Left ventricle myocardium inferior (tissue), 1 donor: ENCODE data around the gene PLA2G6. TPM values are rescaled to one million over a fixed set of nuclear protein-coding genes. Genes with fewer than 3 reads are reported as not detected.

Experiments used
- DNase-seq: peaks from one replicate; pipeline ENCODE4 v3.0.0-alpha.2; 2020
- H3K27ac ChIP-seq: fragments of 200-600 bp; replicated peaks from 2 replicates; pipeline ENCODE4 v1.8.0; 2021
- H3K27me3 ChIP-seq: fragments of 200-600 bp; 2 replicates; pipeline ENCODE4 v1.8.0; 2021; ENCODE audit warnings: low read depth
- H3K36me3 ChIP-seq: fragments of 200-600 bp; 2 replicates; pipeline ENCODE4 v1.8.0; 2021
- H3K4me1 ChIP-seq: fragments of 200-600 bp; 2 replicates; pipeline ENCODE4 v1.8.0; 2021
- H3K4me3 ChIP-seq: fragments of 200-600 bp; 2 replicates; pipeline ENCODE4 v1.8.0; 2021; ENCODE audit warnings: mild to moderate bottlenecking, moderate library complexity
- H3K9me3 ChIP-seq: fragments of 200-600 bp; replicated peaks from 2 replicates; pipeline ENCODE4 v1.8.0; 2021
- intact Hi-C: fragments of 100-400 bp; cut with micrococcal nuclease; formaldehyde crosslinking; loops from one replicate; pipeline ENCODE4 v1.11.0; 2022
- total RNA-seq: library from RNA; stranded (reverse); fragmentation: NEBNext Ultra II Directional; extraction: Animal tissue kit (Norgen Biotek cat#: 25700); gene quantifications from one replicate; pipeline ENCODE4 v1.2.1, GENCODE V29; 2021
- TF ChIP-seq, protein P1 (sequence below): fragments of 200-600 bp; IDR thresholded peaks from 2 replicates; pipeline ENCODE4 v1.8.0; 2021; ENCODE audit warnings: antibody characterized with exemption, mild to moderate bottlenecking, borderline replicate concordance
- donor health status: DM: no; HTN: yes; CAD: no; lungs with severe emphysema.

The PLA2G6 gene
- total RNA-seq, 1 donor from 2014 or later = 14.1 TPM

DNA sequence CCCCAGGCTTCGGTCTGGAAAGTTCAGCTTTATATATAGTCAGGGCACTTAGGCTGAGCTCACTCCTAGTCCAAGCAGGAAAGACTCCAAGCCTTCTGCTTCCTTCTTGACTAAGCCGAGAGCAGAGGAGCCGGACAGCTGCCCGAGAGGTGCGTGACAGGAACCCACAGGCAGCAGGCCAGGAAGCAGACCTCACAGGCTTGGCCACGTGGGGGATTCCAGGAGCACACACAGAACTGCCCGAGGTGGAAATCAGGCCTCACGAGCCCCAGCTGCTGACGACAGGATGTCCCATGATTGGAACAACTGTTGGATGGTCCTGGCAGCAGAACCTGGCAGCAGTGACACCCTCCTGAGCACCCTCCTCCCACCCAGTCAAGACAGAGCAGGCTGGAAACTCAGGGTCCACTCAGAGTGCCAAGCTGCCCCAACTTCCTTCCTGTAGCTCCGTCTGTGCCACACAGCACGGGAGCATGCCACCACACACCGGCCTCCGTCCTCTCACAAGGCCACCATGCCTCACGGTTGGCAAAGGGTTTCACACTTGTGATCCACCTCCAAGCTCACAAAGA is 5.4 kb downstream of the PLA2G6 start:
- no peaks in the 10 kb centered on the region for H3K36me3 ChIP-seq
- TF ChIP-seq, protein P1, sequence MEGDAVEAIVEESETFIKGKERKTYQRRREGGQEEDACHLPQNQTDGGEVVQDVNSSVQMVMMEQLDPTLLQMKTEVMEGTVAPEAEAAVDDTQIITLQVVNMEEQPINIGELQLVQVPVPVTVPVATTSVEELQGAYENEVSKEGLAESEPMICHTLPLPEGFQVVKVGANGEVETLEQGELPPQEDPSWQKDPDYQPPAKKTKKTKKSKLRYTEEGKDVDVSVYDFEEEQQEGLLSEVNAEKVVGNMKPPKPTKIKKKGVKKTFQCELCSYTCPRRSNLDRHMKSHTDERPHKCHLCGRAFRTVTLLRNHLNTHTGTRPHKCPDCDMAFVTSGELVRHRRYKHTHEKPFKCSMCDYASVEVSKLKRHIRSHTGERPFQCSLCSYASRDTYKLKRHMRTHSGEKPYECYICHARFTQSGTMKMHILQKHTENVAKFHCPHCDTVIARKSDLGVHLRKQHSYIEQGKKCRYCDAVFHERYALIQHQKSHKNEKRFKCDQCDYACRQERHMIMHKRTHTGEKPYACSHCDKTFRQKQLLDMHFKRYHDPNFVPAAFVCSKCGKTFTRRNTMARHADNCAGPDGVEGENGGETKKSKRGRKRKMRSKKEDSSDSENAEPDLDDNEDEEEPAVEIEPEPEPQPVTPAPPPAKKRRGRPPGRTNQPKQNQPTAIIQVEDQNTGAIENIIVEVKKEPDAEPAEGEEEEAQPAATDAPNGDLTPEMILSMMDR = no peak
- H3K27me3 ChIP-seq = no peaks in the 10 kb centered on the region
- H3K27ac ChIP-seq = peak overlapping the region; percentile 90
- H3K4me1 ChIP-seq = peaks cover 68% of the 10 kb centered on the region
- peak; percentile 86 for DNase-seq
- H3K4me3 ChIP-seq = no peak overlapping the region
- intact Hi-C loops = no loop called here
- H3K9me3 ChIP-seq = no peaks in the 10 kb centered on the region

DNA sequence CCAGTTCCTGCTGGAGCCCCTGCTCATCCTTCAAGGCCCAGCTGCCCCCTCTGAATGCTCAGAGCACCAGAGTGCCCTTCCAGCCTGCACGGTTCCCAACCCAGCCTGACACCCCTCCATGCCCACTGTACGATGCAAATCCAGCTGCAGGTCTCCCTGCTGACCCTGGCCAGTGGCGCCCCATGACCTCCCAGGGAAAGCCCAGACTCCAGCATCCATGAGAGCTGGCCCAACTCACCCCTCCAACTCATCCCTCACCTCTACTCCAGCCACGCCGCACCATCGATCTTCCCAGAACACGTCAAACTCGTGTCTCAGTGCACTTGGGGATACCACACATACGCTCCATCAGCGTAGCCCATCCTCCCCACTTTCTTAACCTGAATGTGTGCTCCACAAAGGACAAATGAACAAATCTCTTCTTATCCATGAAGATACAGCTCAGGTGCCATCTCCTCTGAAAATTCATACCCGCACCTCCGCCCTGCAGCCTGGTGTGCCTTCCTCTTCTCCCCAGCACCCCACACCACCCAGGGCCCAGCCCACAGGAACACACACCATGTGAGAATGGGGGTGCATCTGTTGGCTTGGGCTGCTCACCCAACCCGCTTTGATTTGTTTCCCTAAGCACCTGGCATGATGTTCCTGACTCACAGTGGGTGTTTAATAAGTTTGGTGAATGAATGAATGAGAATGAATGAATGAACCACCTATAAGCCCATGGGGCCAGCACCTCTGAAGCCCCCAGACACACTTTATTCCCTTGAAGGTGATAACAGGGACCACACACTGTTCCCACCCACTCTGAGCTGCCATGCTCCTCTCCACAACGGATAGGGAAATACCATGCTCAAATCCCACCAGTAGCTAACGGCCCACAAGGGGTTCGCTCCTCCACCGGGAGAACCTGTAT is 6.2 kb downstream of the PLA2G6 start:
- Histone ChIP-seq H3K27ac (peak overlapping the region; percentile 90), H3K4me1 (peaks cover 60% of the 10 kb centered on the region), H3K9me3 (no peaks in the 10 kb centered on the region), H3K36me3 (no peaks in the 10 kb centered on the region), H3K27me3 (no peaks in the 10 kb centered on the region), H3K4me3 (no peak overlapping the region)
- TF ChIP-seq, protein P1 = no peak
- DNase-seq = no peak
- intact Hi-C loops = no loop called here

DNA sequence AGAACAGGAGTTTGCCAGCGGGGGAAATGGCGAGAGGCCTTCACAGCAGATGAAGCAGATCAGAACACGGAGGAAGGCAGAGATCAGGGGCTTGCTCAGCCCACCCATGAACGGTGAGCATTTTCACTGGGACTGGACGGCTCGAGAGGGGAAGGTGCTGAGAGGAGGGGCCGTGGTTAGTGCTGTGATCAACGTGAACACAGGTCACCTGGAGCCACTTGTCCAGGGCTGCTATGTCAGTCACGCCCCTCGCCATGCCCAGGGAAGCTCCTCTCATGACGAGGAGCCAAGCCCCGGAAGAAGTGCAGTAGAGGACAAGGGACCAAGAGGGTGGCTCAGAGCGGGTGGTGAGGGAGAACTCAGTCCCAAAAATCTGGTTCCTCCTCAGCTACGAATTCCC is 7.0 kb downstream of the PLA2G6 start:
- TF ChIP-seq, protein P1 = no peak
- Histone ChIP-seq H3K27me3 (no peaks in the 10 kb centered on the region), H3K36me3 (no peaks in the 10 kb centered on the region), H3K4me3 (no peak overlapping the region), H3K4me1 (peaks cover 56% of the 10 kb centered on the region), H3K27ac (no peak overlapping the region), H3K9me3 (no peaks in the 10 kb centered on the region)
- intact Hi-C loops = no loop called here
- no peak for DNase-seq

DNA sequence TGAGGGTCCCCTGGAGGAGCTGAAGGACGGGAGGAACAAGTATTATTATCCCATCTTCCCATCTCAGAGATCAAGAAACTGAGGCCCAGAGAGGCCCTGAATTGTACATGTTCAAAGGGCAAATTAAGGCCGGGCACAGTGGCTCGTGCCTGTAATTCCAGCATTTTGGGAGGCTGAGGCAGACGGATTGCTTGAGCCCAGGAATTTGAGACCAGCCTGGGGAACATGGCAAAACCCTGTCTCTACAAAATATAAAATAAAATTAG is 8.1 kb downstream of the PLA2G6 start:
- Histone ChIP-seq H3K9me3 (no peaks in the 10 kb centered on the region), H3K4me3 (no peak overlapping the region), H3K27me3 (no peaks in the 10 kb centered on the region), H3K36me3 (no peaks in the 10 kb centered on the region), H3K27ac (no peak overlapping the region), H3K4me1 (peaks cover 66% of the 10 kb centered on the region)
- TF ChIP-seq, protein P1 = no peak
- intact Hi-C loops = no loop called here
- DNase-seq = no peak

DNA sequence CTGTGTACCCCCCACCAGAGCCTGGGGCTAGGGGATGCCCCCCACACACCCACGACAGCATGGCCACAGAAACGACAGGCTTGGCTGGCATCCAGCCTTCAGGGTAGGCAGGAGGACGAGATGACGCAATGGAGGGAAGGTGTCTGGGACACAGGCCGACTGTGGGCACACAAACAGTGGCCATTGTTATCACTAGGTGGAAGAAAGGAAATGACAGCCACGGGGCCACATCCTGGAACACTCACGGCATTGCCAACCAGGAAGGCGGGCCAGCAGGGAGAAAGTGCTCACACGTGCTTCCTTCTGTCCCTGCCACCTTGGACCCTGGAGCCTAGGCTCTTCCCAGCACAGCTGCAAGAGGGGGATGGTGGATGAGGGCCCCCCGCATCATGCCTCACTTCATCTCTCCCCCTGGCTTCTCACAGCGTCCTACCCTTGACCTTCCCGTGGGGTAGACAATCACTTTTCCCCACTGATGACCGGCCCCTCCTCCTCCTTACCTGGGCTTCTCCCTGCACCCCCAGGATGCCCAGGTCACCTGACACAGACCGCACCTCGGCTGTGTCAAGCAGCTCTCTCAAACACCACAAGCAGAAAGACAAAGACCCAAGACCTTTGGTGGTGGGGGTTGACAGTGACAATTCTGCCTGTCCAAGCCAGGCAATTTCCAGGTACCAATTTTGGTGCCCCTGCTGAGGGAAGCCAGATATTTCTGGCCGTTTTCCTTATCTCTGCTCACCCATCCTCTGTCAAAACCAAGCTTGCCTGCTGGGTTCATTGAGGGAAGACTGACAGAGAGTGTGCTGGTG is 8.6 kb downstream of the PLA2G6 start:
- Histone ChIP-seq H3K27ac (peak overlapping the region; percentile 61), H3K36me3 (no peaks in the 10 kb centered on the region), H3K4me1 (peaks cover 65% of the 10 kb centered on the region), H3K27me3 (no peaks in the 10 kb centered on the region), H3K9me3 (no peaks in the 10 kb centered on the region), H3K4me3 (no peak overlapping the region)
- DNase-seq = peak; percentile 76
- TF ChIP-seq, protein P1 = no peak
- intact Hi-C loops = no loop called here
